ENCODE data around the gene RASGEF1B. TPM values are rescaled to one million over a fixed set of nuclear protein-coding genes. Genes with fewer than 3 reads are reported as not detected.

RASGEF1B gene
- total RNA-seq, 1 donor from 2014 or later: 1.6 TPM

- intact Hi-C loops (cut with micrococcal nuclease): loop anchor here (10.0 kb wide), 3 partner anchors 1315 to 1615 kb away; partner anchors contain the start of genes PLAC8 and THAP9
These were observed 28.1 kb upstream of the RASGEF1B start for GRCh38 chr4:81499840-81500239.

GRCh38 chr4:81498551-81499099 is 26.9 kb upstream of the RASGEF1B start:
- intact Hi-C loops (cut with micrococcal nuclease): loop anchor here (10.0 kb wide), 3 partner anchors 1314 to 1616 kb away; partner anchors contain the start of genes PLAC8 and THAP9

- intact Hi-C loops (cut with micrococcal nuclease): loop anchor here (10.0 kb wide), 3 partner anchors 1313 to 1617 kb away; partner anchors contain the start of genes PLAC8 and THAP9
These were observed 26.3 kb upstream of the RASGEF1B start for GRCh38 chr4:81498046-81498445.

DNA sequence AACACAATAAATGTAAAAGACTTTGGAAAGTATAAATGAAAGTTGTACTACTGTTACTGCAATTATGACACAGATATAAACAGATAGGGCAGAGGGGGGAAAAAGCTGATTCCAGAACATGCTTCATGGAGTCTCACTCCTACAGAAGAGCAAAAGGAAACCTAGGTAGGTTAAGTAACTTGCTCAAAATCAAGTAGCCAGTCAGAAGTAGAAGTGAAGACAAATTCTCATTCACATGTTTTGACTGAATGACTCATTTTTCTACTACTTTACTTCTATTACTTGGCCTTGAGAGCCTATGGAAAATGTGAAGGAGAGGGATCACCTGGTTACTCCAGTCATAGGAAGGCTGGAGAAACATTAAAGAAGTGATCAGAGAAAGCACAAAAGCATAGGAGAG is 23.6 kb upstream of the RASGEF1B start:
- intact Hi-C loops (cut with micrococcal nuclease): loop anchor here (10.0 kb wide), 3 partner anchors 1311 to 1619 kb away; partner anchors contain the start of genes PLAC8 and THAP9

GRCh38 chr4:81494031-81494431 is 22.3 kb upstream of the RASGEF1B start:
- intact Hi-C loops (cut with micrococcal nuclease): loop anchor here (1.0 to 10.0 kb wide), 4 partner anchors 11 to 1621 kb away; partner anchors contain the start of genes PLAC8 and THAP9

DNA sequence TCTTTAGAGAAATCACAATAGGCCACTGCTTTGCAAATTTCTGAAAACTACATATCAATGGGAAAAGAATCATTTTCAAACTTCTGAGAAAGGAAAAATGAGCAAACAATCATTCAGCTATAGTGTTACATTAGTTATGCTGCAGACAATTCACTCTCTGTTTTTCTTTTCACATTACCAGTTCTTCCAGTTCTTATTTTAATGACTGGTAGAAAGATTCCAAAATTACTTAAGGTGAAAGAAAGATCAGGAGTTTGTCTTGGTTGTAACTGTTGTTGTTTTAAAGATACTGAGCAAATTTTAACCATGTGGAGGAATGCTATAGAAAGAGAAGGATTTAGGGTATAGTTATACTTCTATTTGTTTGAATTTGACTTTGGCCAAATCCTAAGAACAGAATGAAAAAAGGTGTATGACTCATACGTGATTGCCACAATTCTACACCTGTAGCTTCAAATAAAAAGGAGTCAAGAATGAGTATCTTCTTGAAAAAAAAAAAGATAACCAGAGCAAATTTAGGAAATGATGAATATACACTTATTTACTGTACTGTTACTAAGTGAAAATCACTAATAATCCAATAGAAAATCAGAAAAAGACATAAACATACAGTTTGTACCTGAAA is 21.0 kb upstream of the RASGEF1B start:
- intact Hi-C loops (cut with micrococcal nuclease): loop anchor here (1.0 to 10.0 kb wide), 9 partner anchors 20 to 1622 kb away; partner anchors contain the start of genes ENOPH1, HNRNPDL, PLAC8 and THAP9

- intact Hi-C loops (cut with micrococcal nuclease): loop anchor here (1.0 to 10.0 kb wide), 9 partner anchors 20 to 1623 kb away; partner anchors contain the start of genes ENOPH1, HNRNPDL, PLAC8 and THAP9
These were observed 20.2 kb upstream of the RASGEF1B start for GRCh38 chr4:81491943-81492342.

- intact Hi-C loops (cut with micrococcal nuclease): loop anchor here (10.0 kb wide), 3 partner anchors 1306 to 1624 kb away; partner anchors contain the start of genes PLAC8 and THAP9
These were observed 18.9 kb upstream of the RASGEF1B start for GRCh38 chr4:81490403-81491160.

GRCh38 chr4:81486502-81486901 is 14.8 kb upstream of the RASGEF1B start:
- intact Hi-C loops (cut with micrococcal nuclease): no loop called here

- intact Hi-C loops (cut with micrococcal nuclease): no loop called here
These were observed 13.7 kb upstream of the RASGEF1B start for GRCh38 chr4:81485310-81485980.

DNA sequence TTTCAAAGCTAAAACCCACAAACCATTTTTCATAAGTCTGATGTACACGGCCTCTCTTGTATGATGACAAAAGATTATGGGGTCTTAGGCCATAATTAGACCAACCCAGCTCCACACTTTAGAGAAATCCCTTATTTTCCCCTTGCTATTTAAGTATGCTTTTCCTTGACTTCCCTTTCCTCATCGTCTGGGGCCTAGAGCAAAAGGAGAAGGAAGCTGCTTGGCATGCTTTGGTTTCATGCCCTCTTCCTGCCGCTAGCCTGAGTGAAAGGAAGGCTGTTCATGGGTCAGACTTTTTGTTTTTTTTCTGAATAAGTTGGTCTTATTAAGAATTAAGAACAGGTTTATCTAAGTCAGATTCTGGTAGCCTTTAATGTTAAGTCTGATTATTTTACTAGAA is 10.6 kb upstream of the RASGEF1B start:
- intact Hi-C loops (cut with micrococcal nuclease): no loop called here

- intact Hi-C loops (cut with micrococcal nuclease): no loop called here
These were observed 9.4 kb upstream of the RASGEF1B start for GRCh38 chr4:81481151-81481550.

GRCh38 chr4:81479573-81479972 is 7.9 kb upstream of the RASGEF1B start:
- intact Hi-C loops (cut with micrococcal nuclease): loop anchor here (10.0 kb wide), 2 partner anchors 1305 to 1535 kb away; partner anchors contain the start of gene LIN54

- intact Hi-C loops (cut with micrococcal nuclease): loop anchor here (2.0 to 10.0 kb wide), 5 partner anchors 323 to 1984 kb away; partner anchors contain the start of genes HELQ, LIN54 and MRPS18C
These were observed 1.9 kb upstream of the RASGEF1B start for GRCh38 chr4:81473331-81474265.

DNA sequence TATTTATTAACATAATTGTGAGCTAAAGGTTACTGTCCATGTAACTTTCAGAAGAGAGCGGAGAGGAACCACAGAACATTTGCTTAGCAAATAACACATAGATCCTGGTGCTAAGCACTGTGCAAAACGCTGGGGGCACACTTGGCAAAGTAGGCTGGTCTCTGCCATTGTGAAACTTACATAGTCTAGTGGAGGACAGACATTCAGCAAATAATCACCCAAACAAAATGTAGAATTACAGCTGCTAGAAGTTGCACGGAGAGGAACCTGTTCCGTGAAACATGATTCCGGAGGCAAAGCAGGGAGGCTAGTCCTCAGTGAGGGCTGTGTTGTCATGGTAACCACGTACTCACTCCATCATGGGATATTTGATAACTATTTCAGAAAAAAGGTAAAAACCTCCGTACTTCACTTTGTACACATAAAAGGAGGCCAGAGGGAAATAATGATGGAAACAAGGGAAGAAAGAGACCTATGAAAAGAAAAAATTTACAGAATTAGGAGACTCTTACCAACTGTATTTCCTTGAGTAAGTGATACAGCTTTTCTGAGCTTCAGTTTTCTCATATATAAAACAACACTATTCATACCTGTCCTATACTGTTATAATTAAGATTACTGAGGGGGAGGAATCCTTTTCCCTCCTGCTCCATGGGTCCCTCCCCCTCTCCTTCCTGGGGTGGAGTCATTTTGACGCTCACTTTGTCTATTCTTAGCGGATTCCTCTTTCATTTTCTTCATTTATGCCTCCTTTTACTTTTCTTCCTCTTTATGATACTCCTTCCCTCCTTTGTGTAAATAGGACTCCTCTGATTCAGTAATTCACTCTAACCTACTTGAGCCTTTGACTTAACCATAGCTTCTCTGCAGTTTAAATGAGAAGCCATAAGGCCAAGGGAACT is 825 bp upstream of the RASGEF1B start:
- intact Hi-C loops (cut with micrococcal nuclease): loop anchor here (1.0 to 10.0 kb wide), 9 partner anchors 20 to 1985 kb away; partner anchors contain the start of genes HELQ, LIN54 and MRPS18C

- intact Hi-C loops (cut with micrococcal nuclease): loop anchor here (1.0 to 10.0 kb wide), 8 partner anchors 34 to 1986 kb away; partner anchors contain the start of genes ENOPH1, HELQ, HNRNPDL and LIN54
These were observed 464 bp downstream of the RASGEF1B start for GRCh38 chr4:81471298-81471587.

DNA sequence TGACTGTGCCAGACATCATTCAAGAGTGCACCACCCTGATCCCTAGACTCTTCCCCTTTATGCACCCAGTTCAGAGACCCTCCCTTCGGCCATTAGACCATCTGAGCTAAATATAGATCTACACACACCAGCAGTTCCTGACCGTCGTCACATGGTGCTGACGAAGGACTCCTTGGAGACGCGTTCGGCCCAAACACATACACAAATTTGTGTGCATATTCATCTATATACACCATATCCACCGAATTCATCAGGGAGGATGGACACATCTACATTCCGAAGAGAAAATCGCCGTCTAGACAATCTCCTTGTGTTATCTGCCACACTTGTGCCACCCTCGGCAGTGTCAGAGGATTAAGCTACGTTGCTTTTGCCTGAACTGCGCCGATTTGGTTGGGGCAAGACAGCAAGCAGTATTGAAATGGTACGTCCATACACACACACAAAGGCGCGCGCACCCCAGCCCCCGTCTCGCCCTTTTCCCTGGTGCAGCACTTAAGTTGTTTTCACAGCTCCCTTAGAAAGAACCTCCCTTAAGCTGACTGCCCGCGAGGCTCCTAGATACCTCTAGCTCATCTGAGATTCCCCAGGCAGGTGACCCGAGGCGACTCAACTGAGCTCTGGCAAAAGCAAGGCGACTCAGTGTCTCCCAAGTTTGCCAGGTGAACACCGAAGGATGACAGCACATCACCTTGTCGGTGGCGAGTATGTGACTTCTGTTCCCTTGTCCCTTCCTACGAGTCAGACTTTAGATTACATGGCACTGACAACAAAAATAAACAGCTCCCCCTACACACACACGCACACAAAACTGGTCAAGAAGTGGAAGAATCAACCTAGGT is 1.0 kb downstream of the RASGEF1B start:
- intact Hi-C loops (cut with micrococcal nuclease): loop anchor here (1.0 to 10.0 kb wide), 9 partner anchors 35 to 1987 kb away; partner anchors contain the start of genes ENOPH1, HELQ, HNRNPDL and LIN54
